Endothelial cell of umbilical vein (primary cell): Measurements from ENCODE around the gene PET100. TPM values are rescaled to one million over a fixed set of nuclear protein-coding genes. Genes with fewer than 3 reads are reported as not detected.

ENCODE experiments used
- Bru-seq: library from RNA; stranded (reverse); fragments of 400-500 nt; gene quantifications from one replicate; lab custom pipeline; 2021; lab: Mats Ljungman, UMichigan
- BruChase-seq, 2 experiments: library from RNA; stranded (reverse); fragments of 400-500 nt; gene quantifications; one replicate each; lab custom pipeline; 2021; lab: Mats Ljungman, UMichigan
- BruUV-seq: library from RNA; stranded (reverse); fragments of 400-500 nt; replicated peaks from 2 replicates; lab custom pipeline; 2021; lab: Mats Ljungman, UMichigan
- CTCF ChIA-PET: fragments of 300-600, 350-600 bp; sonication (Branson Sonifier 250); formaldehyde crosslinking; loops from one replicate; lab custom pipeline; 2021; ENCODE audit warnings: antibody characterized with exemption, inconsistent platforms; lab: Charles Lee
- POLR2A ChIA-PET: fragments of 300-600, 350-600 bp; sonication (Branson Sonifier 250); formaldehyde crosslinking; loops from one replicate; lab custom pipeline; 2021; ENCODE audit warnings: antibody characterized with exemption, inconsistent platforms; lab: Charles Lee
- DNase-seq: peaks from one replicate; pipeline ENCODE4 v3.0.0-alpha.2; 2011; ENCODE audit warnings: low read depth, low spot score
- FAIRE-seq: peaks from 2 replicates; lab custom pipeline; 2011; peaks lifted over from hg19 to GRCh38; lab: Jason Lieb, UNC
- H2AFZ ChIP-seq: 2 replicates; pipeline ENCODE4 v1.6.0; 2012; ENCODE audit warnings: low read depth, low read length, control low read depth, inconsistent platforms
- H3K27ac ChIP-seq: 2 replicates; pipeline ENCODE4 v1.5.1; 2011; ENCODE audit warnings: low read depth, mild to moderate bottlenecking, control low read depth, low read length, moderate library complexity; ENCODE audit not compliant: insufficient read depth
- H3K27me3 ChIP-seq, 2 experiments: 2 replicates each; pipeline versions ENCODE4 v1.6.0 to v1.6.1; 2011; ENCODE audit warnings: low read length in 2 of 2, mixed read lengths in 1 of 2; ENCODE audit not compliant: control insufficient read depth in 2 of 2, insufficient read depth in 2 of 2
- H3K36me3 ChIP-seq, 2 experiments: 2 replicates in 1 of 2; 3 replicates in 1 of 2; pipeline ENCODE4 v1.5.1; 2011; ENCODE audit warnings: low read length in 2 of 2, mild to moderate bottlenecking in 1 of 2, moderate library complexity in 1 of 2; ENCODE audit not compliant: control insufficient read depth in 2 of 2, insufficient read depth in 2 of 2; ENCODE audit errors: extremely low read depth in 1 of 2
- H3K4me1 ChIP-seq: 3 replicates; pipeline ENCODE4 v1.5.1; 2011; ENCODE audit warnings: mild to moderate bottlenecking, low read length; ENCODE audit not compliant: control insufficient read depth, insufficient read depth; ENCODE audit errors: extremely low read depth
- H3K4me2 ChIP-seq: 2 replicates; pipeline ENCODE4 v1.6.1; 2011; ENCODE audit warnings: low read length, control low read depth, mixed read lengths; ENCODE audit not compliant: insufficient read depth
- H3K4me3 ChIP-seq, 3 experiments: fragments of 200-600 bp in 1 of 3; sonication (generic), shearing (Covaris generic) in 1 of 3; replicated peaks in 1 of 3; 2 replicates each; pipeline ENCODE4 v1.5.1; 2011 to 2016; ENCODE audit warnings: control low read depth in 3 of 3, low read length in 3 of 3, mild to moderate bottlenecking in 2 of 3, inconsistent platforms in 1 of 3, low read depth in 1 of 3, moderate library complexity in 1 of 3; ENCODE audit not compliant: insufficient read depth in 1 of 3
- H3K79me2 ChIP-seq: 2 replicates; pipeline ENCODE4 v1.6.0; 2012; ENCODE audit warnings: low read length, inconsistent platforms; ENCODE audit not compliant: control insufficient read depth, insufficient read depth
- H3K9ac ChIP-seq: replicated peaks from 2 replicates; pipeline ENCODE3; 2011; ENCODE audit warnings: low read length, control low read depth; ENCODE audit not compliant: insufficient read depth; ENCODE audit errors: extremely low read depth
- H3K9me1 ChIP-seq: replicated peaks from 3 replicates; pipeline ENCODE4 v1.6.0; 2011; ENCODE audit warnings: mild to moderate bottlenecking, low read length; ENCODE audit not compliant: control insufficient read depth, insufficient read depth; ENCODE audit errors: extremely low read depth
- H3K9me3 ChIP-seq: replicated peaks from 2 replicates; pipeline ENCODE4 v1.5.1; 2012; ENCODE audit warnings: low read length, inconsistent platforms; ENCODE audit not compliant: control insufficient read depth, insufficient read depth
- H4K20me1 ChIP-seq: replicated peaks from 2 replicates; pipeline ENCODE3; 2011; ENCODE audit warnings: mild to moderate bottlenecking, low read length; ENCODE audit not compliant: control insufficient read depth, insufficient read depth; ENCODE audit errors: extremely low read depth
- FOS ChIP-seq: IDR thresholded peaks from 2 replicates; pipeline ENCODE4 v1.6.1; 2011; ENCODE audit warnings: mild to moderate bottlenecking, low read length, moderate library complexity, borderline replicate concordance; ENCODE audit not compliant: insufficient read depth
- JUN ChIP-seq: IDR thresholded peaks from 2 replicates; pipeline ENCODE4 v1.6.1; 2011; ENCODE audit warnings: borderline replicate concordance, low read depth; ENCODE audit not compliant: insufficient read length, insufficient read depth
- MAX ChIP-seq: IDR thresholded peaks from 2 replicates; pipeline ENCODE4 v1.6.1; 2011; ENCODE audit not compliant: insufficient read depth, insufficient read length
- POLR2A ChIP-seq: IDR thresholded peaks from 2 replicates; pipeline ENCODE4 v1.6.1; 2012; ENCODE audit warnings: low read depth, mild to moderate bottlenecking, control low read depth, low read length
- POLR2AphosphoS5 ChIP-seq: IDR thresholded peaks from 2 replicates; pipeline ENCODE4 v1.6.1; 2012; ENCODE audit warnings: low read depth, mild to moderate bottlenecking, control low read depth, low read length, moderate library complexity; ENCODE audit not compliant: insufficient read depth
- dilution Hi-C: fragments of 300-500 bp; cut with MboI; formaldehyde crosslinking; loops from one replicate; pipeline ENCODE4 v1.15.0; 2019; ENCODE audit warnings: low sequenced_read_pairs; ENCODE audit not compliant: extremely low pct_ligation_motif_present
- intact Hi-C: fragments of 100-400 bp; cut with micrococcal nuclease; formaldehyde crosslinking; loops from one replicate; pipeline ENCODE4 v1.10.0; 2022
- long read RNA-seq: library from polyadenylated mRNA; stranded (forward); transcript quantifications from one replicate; pipeline ENCODE4 v2.0.0, GENCODE V29; 2021
- polyA minus RNA-seq, 3 experiments: library from RNA; depleted of rRNA, polyadenylated mRNA; stranded (reverse); fragments of >200 nt; gene quantifications; 1 replicate in 1 of 3; 2 replicates in 2 of 3; pipeline ENCODE4 v1.2.3, GENCODE V29; 2011
- polyA plus RNA-seq, 4 experiments: library from polyadenylated mRNA; depleted of rRNA in 3 of 4; stranded (reverse) in 3 of 4; unstranded in 1 of 4; fragments of >200 nt; gene quantifications; 2 replicates each; pipeline versions ENCODE4 v1.2.1 to v1.2.3, GENCODE V29; 2011 to 2012; ENCODE audit warnings: missing spikeins in 1 of 4
- total RNA-seq: library from RNA; stranded (reverse); gene quantifications from 2 replicates; pipeline ENCODE4 v1.2.3, GENCODE V29; 2021

PET100 gene
- 162 and 172 TPM in 2 replicates for total RNA-seq
- 55.0 and 59.0 TPM in 2 replicates for polyA plus RNA-seq
- 48.7 and 75.3 TPM in 2 replicates for polyA plus RNA-seq (2011; cell fraction: cytosol; rRNA removed)
- polyA plus RNA-seq (2011; cell fraction: nucleus; rRNA removed) = 28.1 and 30.8 TPM in 2 replicates
- 95.4 and 103 TPM in 2 replicates for polyA plus RNA-seq (2012)
- polyA minus RNA-seq = 9.3 and 11.5 TPM in 2 replicates
- 10.5 TPM for polyA minus RNA-seq (2011; cell fraction: cytosol; rRNA and poly(A)+ RNA removed)
- polyA minus RNA-seq (2011; cell fraction: nucleus; rRNA and poly(A)+ RNA removed) = 13.5 and 16.2 TPM in 2 replicates
- Bru-seq, nascent RNA = percentile 54 among the genes with signal in this experiment
- percentile 75 among the genes with signal in this experiment for BruChase-seq, experiment 1, labeled RNA remaining after a 6-hour chase
- BruChase-seq, experiment 2, labeled RNA remaining after a 2-hour chase = percentile 59 among the genes with signal in this experiment
- long read RNA-seq, transcript PET100-201 (3 exons, 219 nt) = minor isoform, 21 of 763 reads
- long read RNA-seq, transcript PET100-202 (4 exons, 719 nt) = major isoform, 708 of 763 reads
- long read RNA-seq, transcript PET100-203 (5 exons, 375 nt) = minor isoform, 6 of 763 reads
- long read RNA-seq, partial matches to known transcripts = 8 of 763 reads
- long read RNA-seq, other reads (novel, unspliced or antisense) = 15 of 763 reads

DNA sequence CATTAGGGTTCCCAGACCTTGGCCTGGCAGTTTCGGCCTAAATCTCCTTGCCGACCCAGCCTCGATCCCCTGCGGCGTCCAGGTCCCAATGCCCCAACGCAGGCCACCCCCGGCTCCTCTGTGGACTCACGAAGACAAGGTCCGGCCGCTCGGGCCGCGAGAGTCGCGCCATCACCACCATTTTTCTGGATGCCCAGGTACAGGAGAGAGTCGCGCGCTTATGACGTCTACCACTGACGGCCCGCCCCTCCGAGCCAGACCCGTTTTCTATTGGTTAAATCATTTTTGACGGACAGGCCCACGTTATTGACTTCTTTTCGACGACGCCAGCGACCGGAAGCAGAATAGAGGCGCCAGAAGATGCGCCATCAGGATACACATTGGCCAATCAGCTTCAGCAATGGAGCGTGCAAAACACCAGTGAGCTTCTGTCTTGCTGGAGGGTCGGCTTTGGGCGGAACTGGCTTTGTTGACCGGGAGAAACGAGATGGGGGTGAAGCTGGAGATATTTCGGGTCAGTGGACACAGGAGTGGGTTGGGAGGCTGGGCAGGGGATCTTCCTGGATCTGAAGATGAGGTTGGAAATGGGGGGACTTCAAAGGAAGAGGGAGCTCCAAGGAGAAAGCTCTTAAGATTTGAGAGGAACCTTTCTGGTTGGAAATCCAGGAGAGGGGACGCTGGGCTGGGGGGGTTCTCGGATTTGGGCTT, at the start of gene PET100, which contains the start of gene XAB2:
Gene PET100 (plus strand): TSS at position 447 of the 708 bp plus-strand sequence. CDS start 41 bp downstream, at position 488.
Gene XAB2 (minus strand): TSS at position 199 of the 708 bp plus-strand sequence. CDS start 18 bp downstream, at position 181.
- H3K9me3 ChIP-seq = no peaks in the 10 kb centered on the region
- H3K4me3 ChIP-seq = peak within 1 kb of the TSS; percentile 91 to 96 (median 92)
- peaks cover 41% of the 10 kb centered on the region for H3K79me2 ChIP-seq
- peak within 1 kb of the TSS; percentile 66 for H2AFZ ChIP-seq
- CTCF ChIA-PET = interaction anchor here (0.7 to 2.0 kb wide), 8 partner anchors 8 to 276 kb away, joined by 3 to 11 read pairs (median 4); partner anchors contain the start of gene TRAPPC5
- DNase-seq (peak; percentile 99), FAIRE-seq (peak; percentile 100)
- BruUV-seq = no TSS peak
- peaks cover 16% of the 10 kb centered on the region for H3K4me1 ChIP-seq
- TF ChIP-seq POLR2AphosphoS5 (peak; percentile 16), POLR2A (no peak)
- H3K27me3 ChIP-seq = no peaks in the 10 kb centered on the region
- no peaks in the 10 kb centered on the region for H4K20me1 ChIP-seq
- H3K36me3 ChIP-seq = peaks cover 2 to 13% of the 10 kb centered on the region in 2 experiments
- H3K4me2 ChIP-seq = peak within 1 kb of the TSS; percentile 95
- H3K9me1 ChIP-seq = no peaks in the 10 kb centered on the region
- intact Hi-C loops (loop anchor here (1.0 to 2.0 kb wide), 5 partner anchors 8 to 291 kb away; partner anchors contain the start of genes PNPLA6, SNAPC2, STXBP2 and TRAPPC5), dilution Hi-C loops (no loop called here)
- peak within 1 kb of the TSS; percentile 94 for H3K27ac ChIP-seq
- peak within 1 kb of the TSS; percentile 99 for H3K9ac ChIP-seq
- POLR2A ChIA-PET = interaction anchor here (0.6 to 0.7 kb wide), 2 partner anchors 201 to 585 kb away, joined by 4 to 5 read pairs; no protein-coding TSS in a partner anchor

DNA sequence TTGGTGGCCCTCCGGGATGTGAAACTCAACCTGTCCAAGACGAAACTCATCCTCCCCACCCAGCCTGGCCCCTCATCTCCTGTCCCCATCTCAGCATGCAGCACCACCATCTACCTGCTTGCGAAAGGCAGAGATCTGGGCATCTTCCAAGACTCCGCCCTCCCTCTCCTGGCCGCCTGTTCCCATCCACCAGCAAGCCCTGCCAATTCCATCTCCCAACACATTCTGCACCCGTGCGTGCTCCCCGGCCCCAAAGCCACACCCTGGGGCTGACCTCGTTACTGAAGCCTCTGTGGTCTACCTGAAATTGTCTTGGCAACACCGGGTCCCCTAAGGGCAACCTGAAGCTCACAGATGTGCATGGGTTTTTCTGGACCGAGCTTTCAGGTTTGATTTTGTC, 47.1 kb upstream of the PET100 start:
- Histone ChIP-seq H3K27me3 (no peaks in the 10 kb centered on the region), H3K79me2 (no peaks in the 10 kb centered on the region), H2AFZ (no peak overlapping the region), H3K36me3 (no peaks in the 10 kb centered on the region), H3K9me1 (no peaks in the 10 kb centered on the region), H3K27ac (no peak overlapping the region), H3K4me3 (no peak overlapping the region), H3K9ac (no peak overlapping the region), H4K20me1 (no peaks in the 10 kb centered on the region), H3K4me1 (no peaks in the 10 kb centered on the region), H3K9me3 (no peaks in the 10 kb centered on the region), H3K4me2 (no peak overlapping the region)
- ChIA-PET CTCF (interaction anchor here (0.7 to 1.4 kb wide), 2 partner anchors 195 to 232 kb away, joined by 3 to 4 read pairs; no protein-coding TSS in a partner anchor), POLR2A (no interaction called here)
- DNase-seq = no peak
- no TSS peak for BruUV-seq
- dilution Hi-C loops = no loop called here
- no peak for TF ChIP-seq MAX
- no peak for TF ChIP-seq JUN
- TF ChIP-seq FOS = no peak
- intact Hi-C loops = no loop called here
- FAIRE-seq = no peak
